Thyroid gland (tissue), 4 donors: ENCODE data around the gene TEX9. TPM values are rescaled to one million over a fixed set of nuclear protein-coding genes. Genes with fewer than 3 reads are reported as not detected.

ENCODE experiments used
- DNase-seq, 2 donors: peaks; one replicate each; pipeline ENCODE4 v3.0.0-alpha.2; 2019
- H3K27ac ChIP-seq, 3 donors: fragments of 200-600 bp; sonication (generic); 1 replicate in 2 of 3; 2 replicates in 1 of 3; pipeline ENCODE4 v1.5.1; 2016 to 2019; ENCODE audit warnings: mild to moderate bottlenecking in 1 of 3, moderate library complexity in 1 of 3
- H3K27me3 ChIP-seq: fragments of 200-600 bp; sonication (generic); one replicate; pipeline ENCODE4 v1.5.1; 2019
- H3K36me3 ChIP-seq, 2 donors: fragments of 200-600 bp; sonication (generic); one replicate each; pipeline ENCODE4 v1.5.1; 2016 to 2019
- H3K4me1 ChIP-seq, 2 donors: fragments of 200-600 bp; sonication (generic); one replicate each; pipeline ENCODE4 v1.5.1; 2017 to 2019
- H3K4me3 ChIP-seq, 3 donors: fragments of 200-600 bp; sonication (generic); replicated peaks in 1 of 3; 1 replicate in 2 of 3; 2 replicates in 1 of 3; pipeline ENCODE4 v1.5.1; 2016; ENCODE audit warnings: mild to moderate bottlenecking in 1 of 3
- H3K9me3 ChIP-seq: fragments of 200-600 bp; sonication (generic); one replicate; pipeline ENCODE4 v1.5.1; 2017
- POLR2A ChIP-seq, 2 donors: fragments of 450-650 bp; IDR thresholded peaks; one replicate each; pipeline ENCODE4 v1.6.1; 2017; ENCODE audit warnings: antibody characterized with exemption in 2 of 2, mild to moderate bottlenecking in 2 of 2, moderate library complexity in 1 of 2
- WGBS, 2 donors: methylation state at CpG; one replicate each; pipeline ENCODE4 v1.1.5; 2017; 5-methylcytosine and 5-hydroxymethylcytosine counted together
- intact Hi-C: fragments of 100-400 bp; cut with DNase I; formaldehyde crosslinking; loops from one replicate; pipeline ENCODE4 v1.15.1; 2023
- total RNA-seq, 4 donors: library from RNA; depleted of rRNA; stranded (reverse); fragments of >200 nt; gene quantifications; one replicate each; pipeline ENCODE4 v1.2.3, GENCODE V29; 2016
- TF ChIP-seq, protein P1 (sequence below), 6 experiments: fragments of 200-600 bp in 3 of 6; fragments of 450-650 bp in 3 of 6; sonication (generic) in 3 of 6; IDR thresholded peaks; one replicate each; pipeline ENCODE4 v1.5.1; 2016 to 2019; ENCODE audit warnings: antibody characterized with exemption in 6 of 6, mild to moderate bottlenecking in 2 of 6, inconsistent platforms in 1 of 6, moderate library complexity in 1 of 6

The TEX9 gene
- total RNA-seq, 4 donors from 2014 or later, result 29.9 to 49.2 (median 40.1) TPM

DNA sequence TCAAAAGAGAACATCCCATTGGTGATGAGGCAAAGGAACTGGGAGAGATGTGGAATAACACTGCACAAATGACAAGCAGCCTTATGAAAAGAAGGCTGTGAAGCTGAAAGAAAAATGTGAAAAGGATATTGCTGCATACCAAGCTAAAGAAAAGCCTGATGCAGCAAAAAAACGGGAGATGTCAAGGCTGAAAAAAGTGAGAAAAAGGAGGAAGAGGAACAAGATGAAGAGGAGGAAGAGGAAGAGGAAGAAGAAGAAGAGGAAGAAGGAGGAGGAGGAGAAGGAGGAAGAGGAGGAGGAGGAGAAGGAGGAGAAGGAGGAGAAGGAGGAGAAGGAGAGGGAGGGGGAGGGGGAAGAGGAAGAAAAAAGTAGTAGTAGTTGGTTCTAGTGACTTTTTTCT lies 41.8 kb upstream of the TEX9 start:
- 46 to 57% methylated on average over 1 of the region's 1 CpG for WGBS, 2 donors
- Histone ChIP-seq H3K27ac (no peak overlapping the region), H3K4me3 (no peak overlapping the region), H3K27me3 (no peaks in the 10 kb centered on the region), H3K9me3 (no peaks in the 10 kb centered on the region), H3K4me1 (no peaks in the 10 kb centered on the region), H3K36me3 (no peaks in the 10 kb centered on the region)
- DNase-seq, result no peak
- intact Hi-C loops, result no loop called here
- no peak for TF ChIP-seq POLR2A (IDR thresholded peaks at IDR 0.05)
- TF ChIP-seq, protein P1, sequence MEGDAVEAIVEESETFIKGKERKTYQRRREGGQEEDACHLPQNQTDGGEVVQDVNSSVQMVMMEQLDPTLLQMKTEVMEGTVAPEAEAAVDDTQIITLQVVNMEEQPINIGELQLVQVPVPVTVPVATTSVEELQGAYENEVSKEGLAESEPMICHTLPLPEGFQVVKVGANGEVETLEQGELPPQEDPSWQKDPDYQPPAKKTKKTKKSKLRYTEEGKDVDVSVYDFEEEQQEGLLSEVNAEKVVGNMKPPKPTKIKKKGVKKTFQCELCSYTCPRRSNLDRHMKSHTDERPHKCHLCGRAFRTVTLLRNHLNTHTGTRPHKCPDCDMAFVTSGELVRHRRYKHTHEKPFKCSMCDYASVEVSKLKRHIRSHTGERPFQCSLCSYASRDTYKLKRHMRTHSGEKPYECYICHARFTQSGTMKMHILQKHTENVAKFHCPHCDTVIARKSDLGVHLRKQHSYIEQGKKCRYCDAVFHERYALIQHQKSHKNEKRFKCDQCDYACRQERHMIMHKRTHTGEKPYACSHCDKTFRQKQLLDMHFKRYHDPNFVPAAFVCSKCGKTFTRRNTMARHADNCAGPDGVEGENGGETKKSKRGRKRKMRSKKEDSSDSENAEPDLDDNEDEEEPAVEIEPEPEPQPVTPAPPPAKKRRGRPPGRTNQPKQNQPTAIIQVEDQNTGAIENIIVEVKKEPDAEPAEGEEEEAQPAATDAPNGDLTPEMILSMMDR (IDR thresholded peaks at IDR 0.05), result no peak

DNA sequence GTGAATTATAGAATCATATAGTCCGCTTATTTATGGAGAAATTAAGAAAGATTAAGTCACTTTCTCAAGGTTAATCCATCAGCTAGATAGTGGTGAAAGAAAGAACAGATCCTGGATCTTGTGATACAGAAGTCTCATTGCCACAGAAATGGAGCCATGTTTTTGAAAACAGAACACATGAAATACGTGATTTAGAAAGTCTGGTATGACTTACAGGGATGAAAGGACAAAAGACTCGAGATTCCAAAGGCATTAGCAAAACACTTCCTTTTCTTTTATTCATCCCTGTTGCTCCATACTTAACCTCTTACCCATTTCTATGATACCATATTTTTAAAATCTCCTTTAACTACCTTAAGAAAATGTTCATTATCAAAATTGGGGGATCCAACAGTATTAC lies 40.0 kb upstream of the TEX9 start:
- Histone ChIP-seq H3K9me3 (no peaks in the 10 kb centered on the region), H3K4me3 (no peak overlapping the region), H3K36me3 (no peaks in the 10 kb centered on the region), H3K27me3 (no peaks in the 10 kb centered on the region), H3K4me1 (no peaks in the 10 kb centered on the region), H3K27ac (no peak overlapping the region)
- TF ChIP-seq, protein P1 (IDR thresholded peaks at IDR 0.05), result no peak
- TF ChIP-seq POLR2A (IDR thresholded peaks at IDR 0.05), result no peak
- intact Hi-C loops, result no loop called here
- no peak for DNase-seq
- 71 to 72% methylated on average over 3 of the region's 3 CpGs for WGBS, 2 donors

DNA sequence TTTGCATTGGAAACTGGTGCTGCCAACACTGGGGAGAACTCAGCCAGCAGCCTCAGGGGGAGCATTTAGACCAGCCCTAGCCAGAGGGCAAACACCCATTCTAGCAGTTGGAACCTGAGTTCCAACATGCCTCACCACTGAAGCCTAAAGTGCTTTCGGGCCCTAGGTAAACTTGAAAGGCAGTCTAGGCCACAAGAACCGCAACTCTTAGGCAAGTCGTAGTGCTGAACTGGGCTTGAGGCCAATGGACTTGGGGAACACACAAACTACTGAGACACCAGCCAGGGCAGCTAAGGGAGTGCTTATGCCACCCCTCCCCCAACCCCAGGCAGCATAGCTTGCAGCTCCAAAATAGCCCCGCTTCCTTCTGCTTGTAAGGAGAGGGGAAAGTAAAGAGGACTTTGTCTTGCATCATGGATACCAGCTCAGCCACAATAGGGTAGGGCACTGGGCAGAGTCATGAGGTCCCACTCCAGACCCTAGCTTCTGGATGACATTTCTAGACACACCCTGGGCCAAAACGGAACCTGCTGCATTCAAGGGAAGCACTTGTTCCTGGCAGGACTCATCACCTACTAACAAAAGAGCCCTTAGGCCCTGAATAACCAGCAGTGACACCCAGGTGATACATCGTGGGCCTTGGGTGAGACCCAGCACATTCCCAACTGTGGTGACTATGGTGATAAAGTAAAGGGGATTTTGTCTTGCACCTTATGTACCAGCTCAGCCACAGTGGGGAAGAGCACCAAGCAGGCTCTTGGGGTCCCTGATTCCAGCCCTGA lies 37.3 kb upstream of the TEX9 start:
- Histone ChIP-seq H3K4me3 (no peak overlapping the region), H3K27ac (no peak overlapping the region), H3K27me3 (no peaks in the 10 kb centered on the region), H3K4me1 (no peaks in the 10 kb centered on the region), H3K9me3 (no peaks in the 10 kb centered on the region), H3K36me3 (no peaks in the 10 kb centered on the region)
- TF ChIP-seq POLR2A (IDR thresholded peaks at IDR 0.05), result no peak
- TF ChIP-seq, protein P1 (IDR thresholded peaks at IDR 0.05), result no peak
- no peak for DNase-seq
- intact Hi-C loops, result no loop called here
- WGBS, 2 donors, result 56 to 69% methylated on average over 3 to 6 of the region's 6 CpGs

DNA sequence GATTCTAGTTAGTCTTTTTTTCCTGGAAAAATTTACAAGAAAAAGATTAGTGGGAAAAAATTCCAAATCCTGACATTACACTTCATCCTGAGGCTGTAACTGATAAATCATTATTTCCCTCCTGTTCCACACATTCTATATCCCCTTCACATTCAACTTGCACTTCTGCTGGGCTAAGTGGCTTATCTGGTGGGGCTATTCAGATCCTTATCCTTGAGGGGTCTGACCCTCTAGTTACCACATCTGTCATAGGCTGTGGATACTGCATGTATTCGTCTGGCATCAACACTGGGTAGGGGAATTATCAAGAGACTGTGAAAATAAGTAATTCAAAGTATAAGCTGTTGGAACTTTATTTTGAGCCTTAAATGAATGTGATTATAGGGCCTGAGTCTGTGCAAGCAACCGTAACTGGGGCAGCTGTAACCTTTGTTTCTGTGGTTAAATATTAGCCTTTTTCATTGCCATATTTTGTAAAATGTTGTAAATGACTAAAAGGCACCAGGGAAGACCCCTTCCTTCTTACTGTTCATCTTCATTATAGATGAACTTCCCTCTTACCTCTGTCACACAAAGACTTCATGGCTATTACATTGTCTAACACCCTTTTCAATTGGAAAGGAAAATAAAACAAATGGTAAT lies 28.0 kb upstream of the TEX9 start:
- H3K36me3 ChIP-seq, result no peaks in the 10 kb centered on the region
- no peaks in the 10 kb centered on the region for H3K27me3 ChIP-seq
- WGBS, 2 donors, result 70 to 73% methylated on average over 2 of the region's 2 CpGs
- TF ChIP-seq, protein P1 (IDR thresholded peaks at IDR 0.05), result no peak
- TF ChIP-seq POLR2A (IDR thresholded peaks at IDR 0.05), result no peak
- no peaks in the 10 kb centered on the region for H3K4me1 ChIP-seq
- intact Hi-C loops, result no loop called here
- DNase-seq, result no peak
- no peak overlapping the region for H3K4me3 ChIP-seq
- no peak overlapping the region for H3K27ac ChIP-seq
- H3K9me3 ChIP-seq, result no peaks in the 10 kb centered on the region

- 78 to 81% methylated on average over 4 of the region's 4 CpGs for WGBS, 2 donors
- intact Hi-C loops, result no loop called here
- TF ChIP-seq, protein P1 (IDR thresholded peaks at IDR 0.05), result no peak
- no peak for TF ChIP-seq POLR2A (IDR thresholded peaks at IDR 0.05)
Observed at GRCh38 chr15:56339594-56339993, 25.6 kb upstream of the TEX9 start.

More at GRCh38 chr15:56339594-56339993, 25.6 kb upstream of the TEX9 start:
- Histone ChIP-seq H3K27me3 (no peaks in the 10 kb centered on the region), H3K27ac (no peak overlapping the region), H3K4me1 (no peaks in the 10 kb centered on the region), H3K36me3 (no peaks in the 10 kb centered on the region), H3K9me3 (no peaks in the 10 kb centered on the region), H3K4me3 (no peak overlapping the region)
- DNase-seq, result no peak
